Brain pericyte (primary cell): ENCODE measurements around the gene DLD.
"Not testable (repeated sequence)": the region's sequence is repeated elsewhere in the genome, so short reads cannot be mapped to it uniquely, and the experiment has no call there.

ENCODE experiments used
- DNase-seq: peaks from one replicate; pipeline ENCODE4 v3.0.0-alpha.2; 2012; ENCODE audit warnings: low read depth, low spot score

The DLD gene

DNA sequence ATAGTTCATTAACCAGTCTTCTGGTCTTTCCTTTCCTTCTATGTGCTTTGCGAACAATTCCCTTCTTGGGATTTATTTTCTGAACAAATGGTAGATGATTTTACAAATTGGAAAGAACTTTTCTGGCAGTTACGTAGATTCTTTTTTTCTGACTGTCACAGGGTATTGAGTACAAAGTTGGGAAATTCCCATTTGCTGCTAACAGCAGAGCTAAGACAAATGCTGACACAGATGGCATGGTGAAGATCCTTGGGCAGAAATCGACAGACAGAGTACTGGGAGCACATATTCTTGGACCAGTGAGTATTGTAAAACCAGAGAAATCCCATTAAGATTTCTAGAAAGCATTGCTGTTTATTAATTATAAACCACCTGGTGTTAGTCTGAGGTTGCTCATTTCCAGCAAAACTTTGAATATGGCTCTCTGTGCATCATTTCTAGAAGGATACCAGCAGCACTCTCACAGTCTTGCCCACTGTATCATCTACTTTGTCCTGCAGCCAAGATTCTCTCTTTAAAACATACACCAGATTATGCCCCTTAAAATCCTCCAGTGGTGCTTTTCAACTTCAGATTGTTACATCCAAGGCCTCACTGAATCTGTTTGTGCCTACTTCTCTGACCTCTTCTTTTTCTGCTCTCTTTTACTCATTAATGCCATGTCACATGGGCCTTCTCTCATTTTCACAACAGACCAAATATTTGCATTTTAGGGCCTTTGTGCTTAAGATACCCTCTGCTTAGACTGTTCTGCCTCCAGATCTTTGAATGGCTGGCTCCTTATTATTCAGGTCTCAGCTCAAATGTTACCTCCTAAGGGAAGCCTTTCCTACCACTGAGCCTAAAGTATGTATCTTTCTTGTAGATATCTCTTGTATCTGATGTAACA lies 27.0 kb downstream of the DLD start:
- no peak for DNase-seq

DNA sequence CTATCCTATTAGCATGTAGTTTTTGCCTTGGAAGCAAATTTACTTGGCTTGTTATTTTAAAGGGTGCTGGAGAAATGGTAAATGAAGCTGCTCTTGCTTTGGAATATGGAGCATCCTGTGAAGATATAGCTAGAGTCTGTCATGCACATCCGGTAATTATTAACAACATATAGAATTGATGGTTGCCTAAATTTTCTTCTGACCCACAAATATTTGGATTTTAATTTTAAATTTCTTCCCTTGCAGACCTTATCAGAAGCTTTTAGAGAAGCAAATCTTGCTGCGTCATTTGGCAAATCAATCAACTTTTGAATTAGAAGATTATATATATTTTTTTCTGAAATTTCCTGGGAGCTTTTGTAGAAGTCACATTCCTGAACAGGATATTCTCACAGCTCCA lies 28.0 kb downstream of the DLD start:
- no peak for DNase-seq

DNA sequence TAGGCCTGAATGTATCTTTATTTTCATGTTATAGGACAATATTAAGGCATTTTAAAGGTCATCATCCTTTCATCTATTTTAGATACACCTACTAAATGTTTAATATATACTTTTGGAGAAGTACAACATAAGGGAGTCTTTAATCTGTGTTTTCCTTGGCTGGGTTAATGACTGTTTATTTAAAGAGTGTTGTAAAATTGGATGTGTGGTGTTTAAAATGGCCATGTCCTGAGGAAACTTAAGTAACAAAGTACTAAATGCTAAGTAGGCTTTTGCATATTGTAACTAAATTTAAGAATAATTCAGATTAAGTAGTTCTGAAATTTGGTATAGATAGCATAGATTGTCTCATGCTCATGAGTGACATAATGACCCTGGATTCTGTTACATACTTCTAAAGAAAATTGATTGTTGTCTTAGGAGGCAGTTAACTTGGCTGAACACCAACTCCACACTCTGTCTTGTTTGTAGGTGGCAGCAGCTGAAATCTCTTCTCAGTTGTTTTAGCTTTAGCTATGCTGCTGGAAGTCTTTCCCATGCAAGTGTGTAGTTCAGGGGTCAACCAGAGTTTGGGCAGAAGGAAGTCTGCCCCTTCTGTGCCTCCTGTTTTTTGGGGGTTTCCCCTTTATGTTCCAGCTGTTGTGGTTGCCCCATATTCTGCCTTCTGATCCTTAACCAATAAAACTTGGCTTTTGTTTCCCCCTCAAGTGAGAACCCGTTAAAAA lies 29.2 kb downstream of the DLD start:
- peak; percentile 43 for DNase-seq

DNA sequence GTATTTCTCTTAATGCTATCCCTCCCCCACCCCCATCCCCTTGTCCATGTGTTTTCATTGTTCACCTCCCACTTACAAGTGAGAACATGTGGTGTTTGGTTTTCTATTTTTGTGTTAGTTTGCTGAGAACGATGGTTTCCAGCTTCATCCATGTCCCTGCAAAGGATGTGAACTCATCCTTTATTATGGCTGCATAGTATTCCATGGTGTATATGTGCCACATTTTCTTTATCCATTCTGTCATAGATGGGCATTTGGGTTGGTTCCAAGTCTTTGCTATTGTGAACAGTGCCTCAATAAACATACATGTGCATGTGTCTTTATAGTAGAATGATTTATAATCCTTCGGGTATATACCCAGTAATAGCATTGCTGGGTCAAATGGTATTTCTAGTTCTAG lies 30.8 kb downstream of the DLD start:
- not testable (repeated sequence) for DNase-seq

DNA sequence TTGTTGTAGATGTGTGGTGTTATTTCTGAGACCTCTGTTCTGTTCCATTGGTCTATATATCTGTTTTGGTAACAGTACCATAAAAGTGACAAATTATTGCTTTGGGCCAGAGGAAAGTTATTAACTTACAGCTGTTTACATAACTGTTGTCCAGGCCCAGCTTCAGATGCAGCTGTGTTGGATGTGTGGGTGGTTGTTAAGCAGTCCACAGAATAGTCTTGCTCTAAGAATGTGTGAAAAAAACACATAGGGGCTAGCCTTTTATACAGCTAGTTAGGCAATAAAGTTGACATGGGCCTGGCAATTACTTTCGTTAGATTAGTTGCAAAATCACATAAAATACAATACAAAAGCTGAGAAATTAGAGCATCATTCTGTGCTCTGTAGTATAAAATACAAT lies 31.9 kb downstream of the DLD start:
- DNase-seq, result no peak

DNA sequence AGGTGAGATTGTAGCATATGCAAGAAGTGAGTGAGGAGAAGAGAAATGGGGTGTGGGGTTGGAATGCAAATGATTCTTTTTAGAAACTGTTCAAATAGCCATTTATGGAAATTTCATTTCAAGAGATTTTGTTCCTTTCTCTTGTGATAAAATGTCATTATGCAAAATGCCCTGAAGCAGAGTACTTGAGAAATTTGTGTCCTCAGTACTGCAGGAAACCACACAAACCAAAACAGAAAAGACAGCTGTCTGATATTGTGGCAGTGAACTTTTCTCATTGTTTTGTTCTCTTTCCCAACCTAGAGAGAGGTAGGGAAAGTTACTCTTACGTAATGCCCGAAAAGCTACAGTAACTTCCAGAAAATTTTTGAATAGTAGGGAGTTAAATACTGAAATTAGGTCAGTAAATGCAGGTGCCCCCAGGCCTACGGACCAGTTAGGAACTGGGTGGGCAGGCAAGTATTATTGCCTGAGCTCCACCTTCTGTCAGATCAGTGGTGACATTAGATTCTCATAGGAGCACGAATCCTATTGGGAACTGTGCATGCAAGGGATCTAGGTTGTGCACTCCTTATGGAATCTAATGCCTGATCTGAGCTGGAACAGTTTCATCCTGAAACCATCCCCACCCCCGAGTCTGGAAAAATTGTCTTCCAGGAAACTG lies 34.0 kb downstream of the DLD start:
- DNase-seq, result no peak

DNA sequence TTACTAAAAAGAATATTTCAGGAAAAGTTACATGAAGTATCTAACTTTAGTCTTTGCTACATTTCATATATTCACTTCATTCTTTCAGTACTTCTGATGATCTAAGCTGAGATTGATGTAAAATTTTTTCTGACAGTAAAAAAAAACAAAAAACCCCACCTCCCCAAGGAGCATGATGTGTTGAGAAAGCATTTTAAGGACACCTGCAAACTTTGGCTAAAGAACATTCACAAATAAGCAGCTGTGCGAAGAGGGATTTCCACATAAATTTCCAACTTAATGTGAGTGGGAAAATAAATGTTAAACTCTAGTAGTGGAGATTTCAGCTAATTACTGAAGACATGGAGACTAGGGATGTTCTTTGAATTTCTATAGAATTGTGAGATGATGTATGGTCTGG lies 35.5 kb downstream of the DLD start:
- DNase-seq, result no peak

DNA sequence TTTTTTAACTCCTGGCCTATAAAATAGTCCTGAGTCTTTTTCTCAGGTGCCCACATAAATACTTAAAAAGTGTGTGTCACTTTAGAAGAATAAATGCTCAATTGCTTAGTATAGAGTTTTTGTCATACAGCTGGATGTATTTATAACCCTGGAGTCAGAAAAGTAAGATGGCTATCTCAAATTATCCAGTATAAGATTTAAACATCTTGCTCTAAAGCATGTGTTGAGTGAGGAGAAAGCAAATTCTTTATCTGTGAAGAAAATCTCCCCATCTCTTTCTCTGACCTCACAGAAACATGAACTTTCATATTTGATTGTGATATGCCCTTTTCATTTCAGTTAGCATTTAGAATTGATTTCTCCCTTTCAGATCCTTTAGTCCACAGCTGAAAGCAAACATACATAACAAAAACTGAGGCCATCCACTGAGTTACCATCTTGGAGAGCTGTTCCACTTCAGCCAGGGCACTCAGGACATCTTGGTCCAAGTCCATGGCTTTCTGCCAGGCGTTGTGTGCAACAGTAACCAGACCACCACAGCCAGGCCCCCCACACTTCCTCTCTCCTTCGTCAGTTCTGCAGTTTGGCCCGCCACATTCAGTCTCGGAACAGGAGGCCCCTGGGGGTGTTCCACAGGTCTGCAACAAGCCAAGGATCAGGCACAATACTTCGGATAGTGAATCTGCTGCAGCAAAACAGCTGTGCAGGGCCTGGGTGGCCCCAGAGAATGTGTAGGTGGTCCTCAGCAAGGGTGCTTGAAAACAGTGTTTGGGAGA lies 40.9 kb downstream of the DLD start:
- no peak for DNase-seq

DNA sequence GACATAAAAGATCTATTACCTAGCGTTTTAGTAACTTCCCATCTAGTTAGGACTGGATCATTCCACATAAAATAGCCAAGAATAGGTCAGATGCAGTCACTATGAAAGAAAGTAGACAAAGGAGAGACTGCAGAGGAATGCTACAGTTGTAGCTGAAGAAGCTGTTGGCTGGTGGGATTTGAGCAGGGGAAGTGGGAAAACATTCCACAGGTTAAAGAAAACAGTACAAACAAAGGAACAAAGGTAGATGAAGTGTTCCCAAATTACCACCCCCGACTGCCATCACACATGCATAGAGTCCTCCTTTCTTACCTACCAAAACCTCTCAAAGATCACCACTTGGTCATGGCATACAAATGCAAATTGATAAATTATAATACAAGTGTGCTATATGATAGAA lies 41.8 kb downstream of the DLD start:
- no peak for DNase-seq

DNA sequence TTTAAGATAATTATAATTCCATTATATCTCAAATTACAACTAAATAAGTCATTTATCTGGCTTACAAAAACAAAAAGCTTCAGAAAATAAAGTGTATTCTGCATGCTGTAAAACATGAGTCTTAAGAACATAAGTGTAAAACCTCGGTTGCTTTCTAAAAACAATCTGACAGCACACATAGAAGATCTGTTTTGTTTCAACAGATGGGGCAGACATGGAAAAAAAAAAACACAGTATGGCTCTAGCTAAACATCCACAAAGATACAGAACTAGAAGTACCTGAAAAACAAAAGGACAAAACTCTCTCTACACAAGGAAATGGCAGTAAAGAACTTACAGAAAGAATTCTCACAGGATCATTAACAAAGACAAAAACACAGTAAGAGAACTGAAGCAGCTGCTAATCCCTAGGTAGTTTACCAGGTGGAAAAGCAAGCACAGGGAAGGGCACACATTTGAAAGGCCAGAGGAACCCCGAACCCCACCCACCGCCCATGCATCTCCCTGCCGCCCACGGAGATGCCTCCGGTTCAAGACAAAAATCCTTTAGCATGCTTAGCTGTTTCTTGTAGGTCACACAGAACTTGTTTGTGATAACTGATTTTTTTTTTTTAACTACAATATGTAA lies 42.5 kb downstream of the DLD start:
- no peak for DNase-seq

DNA sequence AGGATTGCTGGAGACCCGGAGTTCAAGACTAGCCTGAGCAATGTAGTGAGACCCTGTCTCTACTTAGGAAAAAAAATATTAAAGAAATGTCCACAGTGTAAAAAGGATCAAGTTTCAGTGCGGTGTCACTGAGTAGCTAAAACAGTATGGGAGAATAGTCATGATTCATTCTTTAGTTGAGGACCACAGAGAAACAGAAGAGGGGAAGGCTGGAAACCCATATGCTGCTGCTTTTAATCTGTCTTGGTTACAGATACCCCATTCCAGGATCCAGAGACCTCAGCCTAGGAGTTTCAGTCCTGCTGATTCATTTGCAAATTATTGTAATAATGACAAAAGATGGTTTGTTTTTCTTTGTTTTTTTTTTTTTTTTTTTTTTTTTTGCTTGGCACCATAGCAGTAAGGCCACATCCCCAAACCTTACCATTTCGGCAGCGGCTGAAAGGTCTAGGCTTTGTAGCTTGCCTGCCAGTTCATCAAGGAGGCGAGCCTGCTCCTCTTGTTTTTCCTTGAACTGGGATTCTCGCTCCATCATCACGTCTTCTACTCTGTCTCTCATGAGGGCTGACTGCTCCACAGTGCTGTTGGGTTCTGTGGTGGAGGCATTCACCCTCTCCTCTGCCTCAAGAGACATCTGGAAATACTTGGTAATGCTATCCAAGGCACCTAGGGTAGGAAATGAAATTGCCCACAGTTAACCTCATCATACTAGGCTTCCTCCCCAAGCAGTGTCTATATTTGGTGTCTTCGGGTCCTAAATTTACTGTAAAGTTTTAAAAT lies 44.2 kb downstream of the DLD start:
- DNase-seq, result no peak

DNA sequence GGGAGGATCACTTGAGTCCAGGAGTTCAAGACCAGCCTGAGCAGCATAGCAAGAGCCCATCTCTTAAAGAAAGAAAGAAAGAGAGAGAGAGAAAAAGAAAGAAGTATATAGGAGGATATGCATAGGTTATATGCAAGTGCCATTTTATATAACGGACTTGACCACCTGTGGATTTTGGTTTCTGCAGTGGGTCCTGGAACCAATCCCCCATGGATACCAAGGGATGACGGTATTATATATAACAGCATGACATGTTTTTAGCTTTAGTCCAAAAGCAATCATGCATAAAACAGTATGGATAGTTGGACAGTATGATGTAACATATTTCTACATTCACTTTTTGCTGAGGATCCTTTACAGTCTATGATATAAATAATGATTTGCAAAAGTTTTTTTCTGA lies 45.3 kb downstream of the DLD start:
- no peak for DNase-seq

DNA sequence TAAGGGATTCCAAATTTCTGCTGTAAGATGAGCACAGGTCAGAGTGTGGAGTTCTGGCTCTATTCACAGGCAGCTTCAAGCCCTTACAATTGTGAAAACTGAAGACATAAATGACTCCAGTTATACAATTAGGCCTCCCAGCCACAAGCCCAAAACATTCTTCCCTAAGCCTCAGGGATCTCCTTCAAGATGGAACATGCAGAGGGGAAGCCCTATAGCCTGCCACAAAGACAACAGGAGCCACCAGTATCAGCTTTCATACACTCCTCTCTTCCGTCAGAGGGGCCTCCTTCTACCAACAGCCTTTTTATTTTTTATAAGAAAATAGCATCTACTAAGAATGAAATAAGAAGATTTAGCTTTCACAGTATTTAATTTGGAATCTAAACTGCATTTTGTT lies 46.5 kb downstream of the DLD start:
- DNase-seq, result no peak

DNA sequence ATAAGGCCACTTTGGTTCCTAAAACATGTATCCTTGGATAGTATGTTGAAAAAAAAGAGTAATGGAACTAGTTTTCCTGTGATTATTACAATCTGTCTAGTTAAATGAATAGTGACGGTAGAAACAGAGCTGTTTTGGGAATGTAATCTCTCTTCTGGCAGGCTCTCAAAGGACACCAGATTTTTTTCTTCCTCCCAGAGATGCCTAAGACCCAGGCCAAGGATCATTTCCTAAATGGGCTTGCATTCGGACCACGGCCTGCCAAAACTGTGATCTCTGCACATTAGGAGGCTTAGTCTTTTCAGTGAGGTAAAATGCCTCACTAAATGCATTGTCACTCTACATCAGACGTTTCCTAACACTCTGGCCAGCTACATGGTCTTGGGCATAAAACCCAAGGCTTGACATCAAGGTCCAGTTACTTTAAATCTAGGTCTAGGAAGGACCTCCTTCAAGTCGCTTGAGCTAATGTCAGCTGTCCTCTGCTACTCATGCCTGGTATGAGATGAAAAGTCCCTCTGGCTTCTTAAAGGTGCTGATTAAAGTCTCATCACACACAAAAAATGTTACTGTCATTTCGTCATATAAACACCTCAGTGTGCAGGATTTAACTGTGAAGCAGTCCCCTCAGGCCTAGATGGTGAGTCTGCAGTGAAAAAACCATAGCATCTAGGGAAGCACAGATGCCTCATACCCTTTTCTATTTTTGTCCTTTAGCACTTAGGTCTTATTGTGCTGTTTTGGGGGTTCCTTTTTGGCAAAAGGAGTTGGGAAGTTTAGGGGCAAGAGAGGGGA lies 47.7 kb downstream of the DLD start:
- no peak for DNase-seq

DNA sequence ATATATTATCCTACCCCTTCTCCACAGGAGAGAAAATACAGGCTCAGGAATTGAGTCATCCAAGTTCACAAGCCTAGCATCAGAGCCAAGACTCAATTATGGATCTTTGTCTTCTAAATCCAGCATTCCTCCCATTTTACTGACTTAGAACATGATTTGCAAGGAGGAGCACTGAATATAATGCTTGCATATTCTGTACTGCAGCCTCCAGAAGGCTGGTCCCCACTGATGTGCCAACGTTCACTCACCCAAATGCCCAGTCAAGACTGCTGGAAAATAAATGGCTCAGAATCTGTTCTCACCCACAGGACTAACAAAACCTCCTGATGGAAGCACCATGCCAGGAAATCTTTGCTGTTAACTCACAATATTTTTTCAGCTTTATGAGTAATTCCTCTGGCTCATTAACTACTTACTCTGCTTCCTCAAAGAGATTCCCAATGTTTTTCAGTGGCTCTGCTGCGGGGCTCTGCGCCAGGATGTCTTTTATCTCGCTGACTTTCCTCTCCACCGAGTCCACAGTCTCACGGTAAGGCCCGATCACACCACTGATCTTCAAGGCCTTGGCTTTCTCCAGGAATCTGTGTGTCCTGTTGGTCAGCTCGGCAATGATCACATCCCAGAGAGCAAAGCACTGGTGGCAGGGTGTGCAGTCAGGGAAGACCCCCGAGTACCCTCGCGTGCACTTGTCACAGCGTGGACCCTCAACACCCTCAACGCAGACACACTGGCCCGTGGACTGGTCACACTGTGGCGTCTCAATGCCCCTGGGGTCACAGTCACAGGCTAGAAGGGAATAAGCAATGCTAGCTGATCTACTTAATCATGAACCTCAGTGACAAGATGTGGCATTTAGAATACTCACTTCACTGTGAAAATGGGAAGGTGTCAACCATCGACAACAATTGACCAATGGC lies 48.8 kb downstream of the DLD start:
- no peak for DNase-seq

DNA sequence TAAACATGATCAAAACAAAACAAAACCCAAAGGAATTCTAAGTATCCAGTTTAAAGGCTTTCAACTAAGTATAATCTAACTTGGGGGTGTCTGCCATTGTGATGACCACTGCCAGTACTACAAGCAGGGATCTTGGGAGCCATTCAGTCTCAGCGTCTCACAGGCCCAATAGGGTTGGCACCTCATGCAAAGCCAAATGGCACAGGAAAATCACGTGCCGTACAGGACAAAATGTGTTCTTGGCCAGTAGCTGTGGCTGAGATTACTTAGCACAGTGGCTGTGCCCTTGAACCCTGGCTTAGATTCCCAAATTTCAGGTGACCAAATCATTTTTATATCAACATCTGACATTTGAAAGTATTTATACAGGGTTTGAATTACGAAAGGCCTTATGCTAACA lies 50.0 kb downstream of the DLD start:
- DNase-seq, result no peak

DNA sequence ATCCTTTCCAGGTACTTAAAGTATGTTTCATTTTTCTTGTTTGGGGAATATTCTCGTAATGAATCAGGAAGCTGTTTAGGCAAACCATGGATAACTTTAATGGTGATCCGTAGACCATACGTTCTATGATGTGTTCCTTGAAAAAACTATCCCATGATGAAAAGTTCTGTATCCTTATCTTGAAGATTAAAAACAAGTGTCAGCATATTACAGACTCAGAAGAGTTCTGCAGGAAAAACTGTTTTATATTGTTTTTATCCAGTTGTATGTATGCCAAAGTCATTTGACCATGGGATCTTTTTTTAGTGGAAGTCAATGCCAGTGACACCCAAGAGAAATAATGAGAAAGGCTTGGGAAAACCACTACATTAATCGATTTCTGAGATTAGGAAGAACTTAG lies 52.0 kb downstream of the DLD start:
- no peak for DNase-seq

DNA sequence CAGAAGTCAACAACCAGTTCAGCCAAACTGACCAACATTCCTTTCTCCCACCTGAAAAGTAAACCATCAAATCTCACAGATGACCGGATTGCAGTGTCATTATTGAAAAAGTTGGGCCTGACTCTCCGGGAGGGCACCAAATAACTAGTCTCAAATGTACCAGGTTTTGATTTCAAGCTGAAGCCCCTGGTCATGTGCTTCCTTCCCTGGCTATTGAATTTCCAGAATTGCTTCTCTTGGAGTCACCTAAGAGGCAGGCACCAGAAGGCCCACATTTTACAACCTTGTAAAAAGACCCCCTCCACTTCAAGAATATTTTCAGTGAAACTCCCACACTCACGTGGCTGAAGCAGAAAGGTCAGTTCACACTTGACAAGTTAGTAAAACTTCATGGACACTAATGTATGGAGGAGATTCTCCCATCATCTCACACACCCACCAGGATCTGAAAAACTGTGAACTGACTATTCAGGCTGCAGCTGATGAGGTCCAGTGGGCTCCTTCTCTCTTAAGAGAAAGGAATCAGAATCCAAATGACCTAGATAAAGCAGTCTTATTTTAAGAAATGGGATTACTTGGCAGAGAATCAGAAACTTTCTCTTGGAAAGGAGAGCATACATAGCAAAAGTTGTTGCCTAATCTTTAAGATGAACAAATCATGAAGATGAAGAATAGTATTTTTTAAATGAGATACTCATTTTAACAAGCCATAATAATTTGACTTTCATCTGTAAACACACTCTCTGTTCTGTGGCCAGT lies 53.6 kb downstream of the DLD start:
- DNase-seq, result no peak
